ENCODE results near the gene ARHGAP15. TPM values are rescaled to one million over a fixed set of nuclear protein-coding genes. Genes with fewer than 3 reads are reported as not detected.

ARHGAP15 gene
- total RNA-seq, 1 experiment from 2014 or later = 0.17 TPM

DNA sequence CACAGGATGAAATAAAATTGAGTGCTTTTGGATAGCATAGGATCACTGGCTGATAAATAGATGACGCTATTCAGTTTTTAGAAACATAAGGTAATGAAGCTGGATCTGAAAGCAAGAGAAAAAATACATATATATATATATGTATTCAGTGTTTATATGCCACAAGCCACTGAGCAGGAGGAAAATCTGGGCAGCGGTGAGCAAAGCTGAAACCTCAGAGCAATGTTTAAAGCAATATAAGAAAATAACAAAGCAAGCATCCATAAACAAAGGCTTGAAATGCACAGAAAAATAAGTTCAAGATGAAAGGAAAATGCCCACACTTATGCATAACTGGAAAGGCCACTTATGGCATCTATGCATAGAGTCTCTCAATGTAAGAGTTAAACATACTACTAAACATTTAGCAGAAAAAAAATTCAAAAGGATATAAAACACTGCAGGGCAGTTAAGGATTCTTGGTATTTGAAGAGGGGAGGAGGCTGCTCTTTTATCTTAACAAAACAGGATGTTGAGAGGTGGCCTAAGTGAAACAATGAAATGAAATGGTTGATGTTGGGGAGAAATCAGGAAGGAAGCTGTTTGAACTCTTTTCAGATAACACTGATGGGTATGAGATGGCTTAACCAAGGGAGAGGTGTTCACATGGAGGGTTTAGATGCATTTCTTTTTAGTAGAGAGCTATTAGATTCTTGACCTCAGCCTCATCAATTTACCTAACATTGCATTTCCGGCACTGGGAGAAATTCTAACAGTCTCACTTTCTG, 129.1 kb downstream of the ARHGAP15 start:
- no peak for DNase-seq (ENCODE audit: extremely low read depth, low read depth)

GRCh38 chr2:143259368-143259958, 130.2 kb downstream of the ARHGAP15 start:
- DNase-seq (ENCODE audit: extremely low read depth, low read depth) = peak; percentile 64

DNA sequence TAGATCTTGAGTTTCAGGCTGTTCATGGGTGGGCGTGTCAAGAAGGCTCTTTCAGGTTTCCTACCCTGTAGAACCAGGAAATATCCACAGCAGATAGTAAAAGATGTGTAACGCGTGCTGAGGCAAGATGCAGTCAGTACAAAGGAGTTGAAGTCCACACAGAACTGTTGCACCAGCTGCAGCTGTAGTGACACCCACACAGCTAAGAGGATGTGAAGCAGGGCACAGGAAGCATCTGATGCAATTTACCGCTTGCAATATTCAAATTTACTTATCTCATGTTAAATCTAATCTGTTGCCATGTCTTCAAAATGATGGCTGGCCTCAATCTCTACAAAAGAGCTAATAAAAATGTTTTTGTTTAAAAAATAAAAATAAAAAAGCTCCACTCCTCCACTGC, 132.8 kb downstream of the ARHGAP15 start:
- DNase-seq (ENCODE audit: extremely low read depth, low read depth) = no peak

DNA sequence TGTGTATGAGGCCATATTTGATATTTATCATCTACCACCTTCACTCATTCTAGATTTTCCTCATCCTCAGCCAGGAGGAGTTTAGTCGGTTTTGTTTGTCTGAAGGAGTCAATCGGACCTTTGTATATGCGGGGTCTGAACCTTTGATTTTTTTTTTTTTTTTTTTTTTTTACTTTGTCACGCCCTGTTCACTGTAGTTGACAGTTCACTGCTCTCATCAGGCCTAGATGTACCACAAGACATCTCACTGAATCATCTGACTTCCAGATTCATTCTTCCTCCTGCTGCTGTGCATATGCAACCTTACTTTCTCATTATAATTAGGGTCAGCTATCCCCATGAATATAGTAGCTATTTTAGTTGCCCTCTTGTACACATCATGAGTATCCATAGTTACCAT, 133.2 kb downstream of the ARHGAP15 start:
- DNase-seq (ENCODE audit: extremely low read depth, low read depth) = no peak

DNA sequence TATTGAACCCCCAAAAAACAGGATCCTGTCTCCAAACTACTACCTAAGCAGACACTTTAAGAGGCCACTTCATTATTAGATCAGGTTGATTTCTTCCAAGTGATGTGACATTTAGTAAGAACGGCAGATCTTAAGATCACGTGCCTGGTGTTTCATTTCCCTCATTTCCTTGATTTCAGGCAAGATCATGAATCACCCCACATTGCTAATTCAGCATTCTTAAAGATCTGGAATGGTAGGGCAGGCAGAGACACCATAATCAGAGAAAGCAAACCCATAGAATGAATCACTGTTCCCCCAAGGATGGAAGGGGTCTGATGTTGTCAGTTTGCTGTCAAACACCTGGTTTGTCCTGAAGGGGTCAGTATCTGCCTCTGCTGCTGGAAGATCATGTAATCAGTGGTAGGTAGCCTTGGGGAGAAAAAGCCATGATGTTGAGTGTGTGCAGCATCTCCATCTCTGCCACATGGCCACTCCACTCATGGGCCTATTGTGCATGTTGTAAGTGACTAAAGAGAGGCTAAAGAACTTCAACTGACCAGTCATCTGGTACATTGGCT, 133.9 kb downstream of the ARHGAP15 start:
- DNase-seq (ENCODE audit: extremely low read depth, low read depth) = no peak

DNA sequence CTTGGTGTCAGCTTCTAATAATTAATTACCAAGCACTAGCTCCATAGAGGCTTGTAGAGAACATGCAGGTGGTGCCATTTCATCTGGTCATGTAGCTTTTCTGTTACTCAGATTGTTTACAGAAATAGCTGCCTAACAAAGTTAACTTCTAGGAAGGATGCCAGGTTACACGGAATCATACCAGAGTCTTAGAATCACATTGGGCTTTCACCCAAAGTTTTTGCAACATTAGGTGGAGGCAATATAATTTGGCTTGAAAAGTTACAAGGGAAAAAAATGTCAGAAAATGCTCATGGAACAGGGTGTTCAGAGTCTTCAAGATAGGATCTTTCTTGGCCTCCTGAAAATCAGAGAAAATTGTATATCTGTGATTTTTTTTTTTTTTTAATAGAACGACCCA, 135.6 kb downstream of the ARHGAP15 start:
- no peak for DNase-seq (ENCODE audit: extremely low read depth, low read depth)

- DNase-seq (ENCODE audit: extremely low read depth, low read depth) = no peak
Measured at GRCh38 chr2:143279672-143280071, 150.5 kb downstream of the ARHGAP15 start.

GRCh38 chr2:143280097-143280757, 151.0 kb downstream of the ARHGAP15 start:
- DNase-seq (ENCODE audit: extremely low read depth, low read depth) = no peak

DNA sequence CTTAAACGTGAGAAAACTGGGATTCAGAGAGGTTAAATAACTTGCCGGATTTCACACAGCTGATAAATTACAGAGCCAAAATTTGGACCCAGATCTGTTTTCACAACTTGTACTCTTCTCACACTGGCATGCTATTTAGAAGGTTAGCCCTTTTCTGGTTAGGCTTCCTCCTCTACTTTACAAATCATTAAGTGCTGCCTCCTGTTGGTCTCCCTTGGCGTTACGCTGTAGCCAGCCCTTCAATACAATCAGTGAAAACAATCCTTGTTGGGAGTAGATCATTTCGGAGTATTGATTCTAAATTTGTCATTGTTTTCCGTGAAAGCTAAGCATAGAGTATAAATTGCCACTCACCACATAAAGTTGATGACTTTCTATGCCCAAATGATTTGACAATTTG, 153.5 kb downstream of the ARHGAP15 start:
- DNase-seq (ENCODE audit: extremely low read depth, low read depth) = no peak

- peak; percentile 51 for DNase-seq (ENCODE audit: extremely low read depth, low read depth)
Measured at GRCh38 chr2:143284087-143284675, 155.0 kb downstream of the ARHGAP15 start.

DNA sequence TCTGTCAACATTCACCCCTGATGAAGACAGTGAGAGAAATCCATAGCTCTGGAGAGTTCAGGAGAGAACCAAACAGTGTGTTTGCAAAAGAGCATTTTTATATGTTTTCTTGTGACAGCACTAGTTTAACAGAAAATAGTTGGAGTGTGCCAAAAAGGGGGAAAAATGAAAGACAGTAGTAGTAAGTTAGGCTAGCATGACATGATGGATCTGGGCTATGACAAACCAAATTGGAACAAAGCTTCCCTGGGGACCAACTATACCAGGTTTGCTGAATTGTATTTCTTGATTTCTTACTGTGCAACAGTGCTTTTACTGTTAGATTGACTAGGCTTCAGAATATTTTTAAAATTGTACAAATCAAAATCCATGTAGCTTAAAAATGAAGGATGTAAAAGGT, 159.8 kb downstream of the ARHGAP15 start:
- no peak for DNase-seq (ENCODE audit: extremely low read depth, low read depth)

- DNase-seq (ENCODE audit: extremely low read depth, low read depth) = no peak
Measured at GRCh38 chr2:143290221-143290620, 161.0 kb downstream of the ARHGAP15 start.

DNA sequence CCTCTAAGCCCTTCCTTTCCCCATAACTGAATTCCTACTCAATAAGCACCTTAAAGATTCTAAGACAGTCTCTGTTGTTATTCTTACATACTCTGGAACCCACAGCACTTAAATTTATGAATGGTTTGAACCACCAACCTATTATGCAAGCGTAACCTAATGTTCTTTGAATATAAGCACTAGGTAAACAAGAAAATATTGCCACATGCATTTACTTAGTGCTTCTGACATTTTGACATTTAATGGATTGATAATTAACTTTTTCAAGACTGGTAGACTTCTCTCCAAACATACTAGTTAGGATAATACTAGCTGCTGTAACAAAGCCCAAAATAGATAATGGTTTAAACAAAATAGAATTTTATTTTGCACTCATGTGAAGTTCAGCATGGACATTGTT, 164.8 kb downstream of the ARHGAP15 start:
- no peak for DNase-seq (ENCODE audit: extremely low read depth, low read depth)

GRCh38 chr2:143296089-143296488, 166.9 kb downstream of the ARHGAP15 start:
- no peak for DNase-seq (ENCODE audit: extremely low read depth, low read depth)

- DNase-seq (ENCODE audit: extremely low read depth, low read depth) = no peak
Measured at GRCh38 chr2:143297182-143297581, 168.0 kb downstream of the ARHGAP15 start.

- DNase-seq (ENCODE audit: extremely low read depth, low read depth) = no peak
Measured at GRCh38 chr2:143300536-143300935, 171.3 kb downstream of the ARHGAP15 start.

GRCh38 chr2:143311426-143311825, 182.2 kb downstream of the ARHGAP15 start:
- no peak for DNase-seq (ENCODE audit: extremely low read depth, low read depth)

- no peak for DNase-seq (ENCODE audit: extremely low read depth, low read depth)
Measured at GRCh38 chr2:143312441-143312840, 183.2 kb downstream of the ARHGAP15 start.

- no peak for DNase-seq (ENCODE audit: extremely low read depth, low read depth)
Measured at GRCh38 chr2:143313861-143314260, 184.6 kb downstream of the ARHGAP15 start.

DNA sequence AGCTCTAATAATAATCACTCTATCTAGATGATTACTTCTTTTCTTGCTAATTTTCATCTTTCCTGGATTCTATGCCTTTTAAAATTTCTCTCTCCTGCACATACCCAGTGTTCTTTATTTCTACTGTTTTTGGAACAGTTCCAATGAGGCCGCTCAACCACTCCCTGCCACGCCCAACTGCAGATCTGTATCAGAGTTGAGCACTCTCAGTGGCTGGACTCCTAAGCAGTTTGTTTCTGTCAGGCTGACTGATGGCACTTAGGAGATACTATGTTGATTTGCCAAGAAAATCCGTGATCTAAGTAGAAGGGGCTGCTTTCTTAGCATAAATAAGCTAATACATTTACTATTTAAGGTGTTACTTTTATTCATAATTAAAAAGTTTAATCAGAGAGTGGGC, 192.8 kb downstream of the ARHGAP15 start:
- no peak for DNase-seq (ENCODE audit: extremely low read depth, low read depth)

GRCh38 chr2:143329288-143329687, 200.1 kb downstream of the ARHGAP15 start:
- no peak for DNase-seq (ENCODE audit: extremely low read depth, low read depth)
